Measurements from ENCODE around the gene ZCCHC17.
"Not testable (repeated sequence)": the region's sequence is repeated elsewhere in the genome, so short reads cannot be mapped to it uniquely, and the experiment has no call there.

The ZCCHC17 gene

DNA sequence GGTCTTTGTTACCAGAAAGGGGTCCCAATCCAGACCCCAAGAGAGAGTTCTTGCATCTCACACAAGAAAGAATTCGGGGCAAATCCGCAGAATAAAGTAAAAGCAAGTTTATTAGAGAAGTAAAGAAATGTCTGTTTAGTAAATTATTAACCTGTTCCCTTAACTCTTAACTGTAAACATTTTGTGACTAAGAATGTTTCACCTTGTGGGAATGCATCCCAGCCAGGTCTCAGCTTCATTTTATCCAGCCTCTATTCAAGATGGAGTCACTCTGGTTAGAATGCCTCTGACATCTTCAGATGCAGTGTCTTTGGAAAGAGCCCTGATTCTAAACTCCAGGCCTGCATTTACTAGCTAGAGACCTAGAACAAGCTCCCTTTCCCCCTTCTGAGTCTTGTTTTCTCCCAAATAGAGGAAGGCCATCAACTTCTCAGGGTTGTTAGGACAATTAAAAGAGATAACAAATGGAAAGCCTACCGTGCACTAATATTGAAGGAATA is 80.6 kb downstream of the ZCCHC17 start:
- DNase-seq (ENCODE audit: low read depth in 1 of 2, low spot score in 1 of 2), result no peak
- in situ Hi-C loops (cut with HindIII; ENCODE audit: low pct_unique_long_range_greater_than_20kb, low sequenced_read_pairs), result no loop called here
- no peak for TF ChIP-seq JUND (IDR thresholded peaks at IDR 0.05; ENCODE audit: low read depth)

DNA sequence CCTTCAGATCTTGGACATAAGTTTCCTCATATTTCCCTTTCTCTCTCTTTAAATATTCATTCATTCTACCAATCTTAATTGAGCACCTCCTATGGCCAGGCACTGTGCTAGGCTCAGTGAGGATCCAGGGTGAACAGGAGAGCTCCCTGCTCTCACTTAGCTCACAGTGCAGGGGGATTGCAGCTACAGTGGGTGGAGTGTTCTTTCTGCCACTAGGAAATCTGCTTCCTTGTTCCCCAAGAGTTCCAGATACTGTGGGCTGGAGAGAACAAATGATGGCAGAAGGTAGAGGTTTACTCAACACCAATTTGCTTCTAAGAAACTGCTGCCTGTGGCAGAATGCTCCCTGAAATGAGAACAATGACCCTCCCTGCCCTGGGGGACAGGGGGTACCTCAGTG is 81.2 kb downstream of the ZCCHC17 start:
- in situ Hi-C loops (cut with HindIII; ENCODE audit: low pct_unique_long_range_greater_than_20kb, low sequenced_read_pairs), result no loop called here
- no peak for TF ChIP-seq JUND (IDR thresholded peaks at IDR 0.05; ENCODE audit: low read depth)
- no peak for DNase-seq (ENCODE audit: low read depth in 1 of 2, low spot score in 1 of 2)

DNA sequence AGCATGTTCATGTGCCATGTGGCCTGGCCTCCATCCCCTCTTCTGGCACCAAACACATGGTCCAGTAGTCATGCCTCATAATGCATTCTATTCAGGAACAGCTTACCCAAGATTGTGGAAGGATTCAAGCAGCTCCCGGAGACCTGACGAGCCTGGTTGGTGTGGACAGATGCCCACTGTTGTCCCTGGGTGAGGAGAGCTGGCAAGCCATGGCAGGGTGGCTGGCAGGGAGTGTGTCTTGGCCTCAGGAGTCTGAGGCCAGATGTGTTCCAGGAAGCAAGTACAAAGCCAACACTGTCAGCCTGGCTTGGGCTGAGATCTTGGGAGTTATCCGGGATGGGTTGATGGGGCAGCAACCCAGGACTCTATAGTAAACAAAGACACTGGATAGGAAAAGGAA is 83.3 kb downstream of the ZCCHC17 start:
- no peak for TF ChIP-seq JUND (IDR thresholded peaks at IDR 0.05; ENCODE audit: low read depth)
- in situ Hi-C loops (cut with HindIII; ENCODE audit: low pct_unique_long_range_greater_than_20kb, low sequenced_read_pairs), result no loop called here
- DNase-seq (ENCODE audit: low read depth in 1 of 2, low spot score in 1 of 2), result no peak

DNA sequence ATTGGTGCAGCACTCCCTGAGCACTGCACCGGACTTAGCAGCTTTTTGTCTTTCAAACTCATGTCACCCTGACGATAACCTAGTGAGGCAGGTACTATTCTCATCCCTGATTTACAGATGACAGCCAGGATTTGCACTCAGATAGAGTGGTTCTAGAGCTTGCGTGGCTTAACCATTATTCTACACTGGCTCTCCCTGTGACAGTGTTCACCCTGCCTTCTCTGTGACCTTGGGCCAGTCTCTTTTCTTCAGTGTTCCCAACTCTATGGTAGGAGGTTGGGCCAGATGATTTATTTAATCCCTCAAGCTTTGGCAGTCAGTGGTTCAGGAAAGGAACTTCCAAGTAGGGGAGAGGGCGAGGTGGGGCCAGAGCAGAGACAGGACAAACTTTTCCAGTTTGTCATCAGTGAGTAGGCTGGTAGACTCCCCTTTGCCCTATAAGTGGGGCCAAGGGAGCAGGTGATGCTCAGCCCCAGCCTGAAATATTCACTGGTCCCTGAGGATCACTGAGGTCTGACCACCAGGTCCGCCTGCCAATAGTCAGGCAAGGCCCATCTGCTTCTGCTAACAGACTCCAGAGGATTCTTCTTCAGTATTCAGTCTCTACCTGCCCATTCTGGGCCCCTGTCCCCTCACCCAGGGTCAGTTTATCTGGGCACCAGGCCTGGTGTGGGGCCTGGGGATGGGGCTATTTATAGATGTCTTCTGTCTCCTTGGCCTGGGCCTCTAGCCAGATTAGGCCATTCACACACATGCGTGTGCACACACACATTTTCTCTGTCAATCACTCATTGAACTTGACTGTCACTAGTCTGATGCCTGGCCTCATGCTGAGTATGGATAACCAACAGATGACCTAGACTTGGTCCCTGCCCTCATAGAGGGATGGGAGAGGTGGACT is 84.8 kb downstream of the ZCCHC17 start:
- no peak for TF ChIP-seq JUND (IDR thresholded peaks at IDR 0.05; ENCODE audit: low read depth)
- in situ Hi-C loops (cut with HindIII; ENCODE audit: low pct_unique_long_range_greater_than_20kb, low sequenced_read_pairs), result no loop called here
- DNase-seq (ENCODE audit: low read depth in 1 of 2, low spot score in 1 of 2), result no peak

DNA sequence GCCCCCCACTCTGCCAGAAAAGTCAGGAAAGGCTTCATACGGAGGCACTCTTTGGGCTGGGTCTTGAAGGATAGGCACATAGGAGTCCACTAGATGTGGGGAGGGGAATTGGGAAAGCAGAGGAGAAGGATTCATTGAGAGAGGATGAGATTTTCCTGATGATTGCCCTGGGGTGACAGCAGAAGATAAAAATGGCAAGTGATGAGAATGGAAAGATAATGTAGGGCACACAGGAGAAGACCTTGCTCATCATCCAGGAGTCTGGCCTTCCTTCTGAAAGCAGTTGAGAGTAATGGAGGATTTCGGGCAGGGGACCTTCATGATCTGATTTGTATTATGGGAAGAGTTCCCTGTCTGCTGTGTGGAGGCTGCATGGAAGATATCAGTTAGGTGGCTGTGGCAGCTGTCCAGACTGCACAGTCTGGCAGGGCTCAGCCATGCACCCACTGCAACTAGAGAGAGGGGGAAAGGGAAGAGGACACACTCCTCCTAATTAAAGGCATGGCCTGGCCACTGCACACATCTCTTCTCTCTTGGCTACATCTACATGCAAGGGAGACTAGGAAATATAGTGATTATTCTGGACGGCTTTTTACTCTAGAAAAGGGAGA is 85.7 kb downstream of the ZCCHC17 start:
- TF ChIP-seq JUND (IDR thresholded peaks at IDR 0.05; ENCODE audit: low read depth), result no peak
- in situ Hi-C loops (cut with HindIII; ENCODE audit: low pct_unique_long_range_greater_than_20kb, low sequenced_read_pairs), result no loop called here
- DNase-seq (ENCODE audit: low read depth in 1 of 2, low spot score in 1 of 2), result no peak

DNA sequence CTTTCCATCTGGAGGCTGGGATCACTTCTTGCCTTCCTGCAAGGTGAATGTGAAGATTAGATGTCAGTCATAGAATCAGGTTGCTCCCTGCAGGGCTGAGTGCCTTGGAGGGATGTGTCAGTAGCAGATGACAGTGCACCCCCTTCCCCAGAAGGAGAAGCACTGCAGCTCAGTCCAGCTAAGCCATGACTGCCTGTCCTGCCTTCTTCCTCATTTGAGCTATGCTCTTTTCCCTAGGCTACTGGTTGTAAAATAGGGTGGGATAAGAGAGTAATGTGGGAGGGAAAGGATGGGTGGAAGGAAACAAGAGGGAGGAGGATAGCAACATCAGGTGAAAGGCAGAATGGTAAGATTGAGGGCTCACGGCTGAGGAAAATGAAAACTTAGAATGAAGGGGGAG is 87.1 kb downstream of the ZCCHC17 start:
- no peak for DNase-seq (ENCODE audit: low read depth in 1 of 2, low spot score in 1 of 2)
- TF ChIP-seq JUND (IDR thresholded peaks at IDR 0.05; ENCODE audit: low read depth), result no peak
- in situ Hi-C loops (cut with HindIII; ENCODE audit: low pct_unique_long_range_greater_than_20kb, low sequenced_read_pairs), result no loop called here

DNA sequence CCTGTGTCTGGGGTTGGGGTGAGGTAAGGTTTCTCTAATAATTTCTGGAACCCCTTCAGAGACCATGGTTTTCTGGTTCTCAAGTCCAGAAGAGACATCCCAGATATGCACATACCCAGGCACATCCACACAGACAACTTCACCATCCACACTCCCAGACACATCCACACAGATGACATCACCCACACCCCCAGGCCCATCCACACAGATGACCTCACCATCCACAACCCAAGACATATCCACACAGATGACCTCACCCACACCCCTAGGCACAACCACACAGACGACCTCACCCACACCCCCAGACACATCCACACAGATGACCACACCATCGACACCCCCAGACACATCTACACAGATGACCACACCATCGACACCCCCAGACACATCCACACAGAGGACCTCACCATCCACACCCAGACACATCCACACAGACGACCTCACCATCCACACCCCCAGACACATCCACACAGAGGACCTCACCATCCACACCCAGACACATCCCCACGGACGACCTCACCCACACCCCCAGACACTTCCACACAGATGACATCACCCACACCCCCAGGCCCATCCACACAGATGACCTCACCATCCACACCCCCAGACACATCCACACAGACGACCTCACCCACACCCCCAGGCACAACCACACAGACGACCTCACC is 89.9 kb downstream of the ZCCHC17 start:
- DNase-seq (ENCODE audit: low read depth in 1 of 2, low spot score in 1 of 2); in situ Hi-C loops (cut with HindIII; ENCODE audit: low pct_unique_long_range_greater_than_20kb, low sequenced_read_pairs): not testable (repeated sequence)

DNA sequence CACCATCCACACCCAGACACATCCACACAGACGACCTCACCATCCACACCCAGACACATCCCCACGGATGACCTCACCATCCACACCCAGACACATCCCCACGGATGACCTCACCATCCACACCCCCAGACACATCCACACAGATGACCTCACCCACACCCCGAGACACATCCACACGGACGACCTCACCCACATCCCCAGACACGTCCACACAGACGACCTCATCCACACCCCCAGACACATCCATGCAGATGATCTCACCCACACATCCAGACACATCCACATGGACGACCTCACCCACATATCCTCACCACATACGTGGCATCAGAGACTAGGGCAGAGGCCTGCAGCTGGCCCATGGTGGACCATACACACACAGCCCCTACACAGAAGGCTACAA is 90.8 kb downstream of the ZCCHC17 start:
- DNase-seq (ENCODE audit: low read depth in 1 of 2, low spot score in 1 of 2), result no peak
- in situ Hi-C loops (cut with HindIII; ENCODE audit: low pct_unique_long_range_greater_than_20kb, low sequenced_read_pairs), result no loop called here
- TF ChIP-seq JUND (IDR thresholded peaks at IDR 0.05; ENCODE audit: low read depth), result no peak

DNA sequence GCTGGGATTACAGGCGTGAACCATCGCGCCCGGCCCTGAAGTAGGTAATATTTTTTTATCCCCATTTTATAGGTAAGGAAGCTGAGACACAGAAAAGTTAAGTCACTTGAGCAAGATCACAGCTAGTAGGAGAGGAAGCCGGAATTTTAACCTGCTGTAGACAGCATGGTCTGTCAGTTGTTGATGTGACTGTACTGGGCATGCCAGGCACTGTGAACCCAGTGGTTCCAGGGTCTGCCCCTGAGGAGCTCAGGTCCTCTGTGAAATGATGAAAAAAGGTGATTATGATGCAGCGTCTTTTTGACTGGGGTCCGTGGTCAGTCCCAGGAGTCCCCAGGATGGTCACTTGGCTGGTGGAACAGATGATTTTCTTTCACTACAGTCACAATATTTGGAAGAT is 92.8 kb downstream of the ZCCHC17 start:
- TF ChIP-seq JUND (IDR thresholded peaks at IDR 0.05; ENCODE audit: low read depth), result no peak
- no peak for DNase-seq (ENCODE audit: low read depth in 1 of 2, low spot score in 1 of 2)
- in situ Hi-C loops (cut with HindIII; ENCODE audit: low pct_unique_long_range_greater_than_20kb, low sequenced_read_pairs), result no loop called here

DNA sequence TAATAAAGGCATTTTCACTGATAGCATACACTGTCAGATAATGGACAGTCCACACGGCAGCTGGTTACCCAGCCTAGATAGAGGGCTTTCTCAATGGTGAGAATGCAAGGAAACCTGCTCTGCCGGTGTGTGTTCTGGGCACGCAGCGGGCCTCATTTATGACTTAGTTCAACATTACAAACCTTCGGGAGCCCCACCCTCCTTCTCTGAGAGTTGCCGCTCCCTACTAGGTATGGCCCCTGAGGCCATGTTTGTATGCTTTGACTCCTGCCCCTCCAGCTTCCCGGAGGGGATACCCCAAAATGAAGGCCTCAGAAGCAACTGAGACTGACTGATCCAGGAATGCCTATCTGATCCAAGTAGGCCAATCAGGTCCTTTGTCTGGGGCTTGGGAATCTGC is 93.2 kb downstream of the ZCCHC17 start:
- no peak for TF ChIP-seq JUND (IDR thresholded peaks at IDR 0.05; ENCODE audit: low read depth)
- in situ Hi-C loops (cut with HindIII; ENCODE audit: low pct_unique_long_range_greater_than_20kb, low sequenced_read_pairs), result no loop called here
- DNase-seq (ENCODE audit: low read depth in 1 of 2, low spot score in 1 of 2), result peak; percentile 59 to 85

DNA sequence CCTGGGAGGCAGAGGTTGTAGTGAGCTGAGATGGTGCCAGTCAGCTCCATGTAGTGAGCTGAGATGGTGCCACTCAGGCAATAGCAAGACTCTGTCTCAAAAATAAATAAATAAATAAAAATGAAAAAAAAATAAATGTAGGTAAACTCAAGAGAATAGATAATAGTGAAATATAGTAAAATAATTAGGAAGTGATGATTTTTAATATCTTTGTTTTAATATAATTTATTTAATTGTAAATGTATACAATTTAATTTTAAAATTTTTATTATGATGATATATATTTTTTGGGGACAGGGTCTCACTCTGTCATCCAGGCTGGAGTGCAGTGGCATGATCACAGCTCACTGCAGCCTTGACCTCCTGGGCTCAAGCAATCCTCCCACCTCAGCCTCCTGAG is 96.6 kb downstream of the ZCCHC17 start:
- in situ Hi-C loops (cut with HindIII; ENCODE audit: low pct_unique_long_range_greater_than_20kb, low sequenced_read_pairs), result no loop called here
- no peak for TF ChIP-seq JUND (IDR thresholded peaks at IDR 0.05; ENCODE audit: low read depth)
- DNase-seq (ENCODE audit: low read depth in 1 of 2, low spot score in 1 of 2), result no peak

DNA sequence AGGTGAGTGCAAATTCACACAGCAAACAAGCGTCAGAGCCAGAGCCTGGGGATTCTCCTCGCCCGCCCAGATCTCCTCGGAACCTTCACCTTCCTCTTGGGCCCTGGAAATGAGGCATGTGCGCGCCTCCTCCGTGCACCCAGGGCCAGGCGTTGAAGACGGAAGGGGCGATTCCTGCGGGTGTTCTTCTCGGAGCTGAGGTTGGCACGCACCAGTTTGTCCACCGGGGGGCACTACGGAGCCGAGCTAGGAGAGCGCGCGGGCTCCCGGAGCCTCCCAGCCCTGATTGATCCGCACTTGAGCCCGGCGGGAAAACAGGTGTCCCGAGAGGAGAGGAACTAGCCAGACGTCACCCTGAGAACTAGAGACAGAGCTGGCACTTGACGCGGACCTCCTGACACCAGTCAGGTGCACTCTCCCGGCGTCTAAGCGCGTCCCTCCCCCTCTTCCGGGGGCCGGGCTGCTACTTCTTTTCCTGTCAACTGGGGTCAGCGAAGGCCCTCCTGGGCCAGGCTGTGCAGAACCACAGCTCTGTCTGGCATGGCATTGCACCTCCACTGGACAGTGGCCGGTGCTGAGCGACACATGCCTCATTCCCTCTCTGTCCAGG is 97.9 kb downstream of the ZCCHC17 start:
- TF ChIP-seq JUND (IDR thresholded peaks at IDR 0.05; ENCODE audit: low read depth), result no peak
- DNase-seq (ENCODE audit: low read depth in 1 of 2, low spot score in 1 of 2), result peak; percentile 49 to 90
- in situ Hi-C loops (cut with HindIII; ENCODE audit: low pct_unique_long_range_greater_than_20kb, low sequenced_read_pairs), result no loop called here
